Lung (tissue), 12 donors: ENCODE data around the gene HSPG2. TPM values are rescaled to one million over a fixed set of nuclear protein-coding genes. Genes with fewer than 3 reads are reported as not detected.

Experiments
- ATAC-seq: fragments of 200-7000 bp; cut with Tn5 transposase; one replicate; pipeline ENCODE4 v1.9.1; 2020; ENCODE audit warnings: moderate number of reproducible peaks; ENCODE audit not compliant: insufficient read depth, low FRiP score
- DNase-seq, 3 donors: peaks; one replicate each; pipeline ENCODE4 v3.0.0-alpha.2; 2013 to 2017
- H3K27ac ChIP-seq, 2 donors: one replicate each; pipeline ENCODE4 v1.5.1; 2013; ENCODE audit warnings: mild to moderate bottlenecking in 2 of 2, moderate library complexity in 2 of 2, control low read depth in 1 of 2, inconsistent platforms in 1 of 2, low read depth in 1 of 2, low read length in 1 of 2
- H3K27me3 ChIP-seq, 3 donors: one replicate each; pipeline ENCODE4 v1.5.1; 2013; ENCODE audit warnings: low read length in 2 of 3; ENCODE audit not compliant: control insufficient read depth in 3 of 3, insufficient read depth in 3 of 3
- H3K36me3 ChIP-seq, 4 donors: one replicate each; pipeline ENCODE4 v1.5.1; 2013; ENCODE audit warnings: low read length in 4 of 4, mild to moderate bottlenecking in 1 of 4, moderate library complexity in 1 of 4; ENCODE audit not compliant: control insufficient read depth in 4 of 4, insufficient read depth in 4 of 4
- H3K4me1 ChIP-seq, 5 donors: one replicate each; pipeline ENCODE4 v1.5.1; 2013; ENCODE audit warnings: low read length in 5 of 5, mild to moderate bottlenecking in 2 of 5, moderate library complexity in 1 of 5; ENCODE audit not compliant: control insufficient read depth in 5 of 5, insufficient read depth in 5 of 5
- H3K4me3 ChIP-seq: one replicate; pipeline ENCODE4 v1.5.1; 2013; ENCODE audit warnings: mild to moderate bottlenecking, control low read depth, moderate library complexity
- H3K9ac ChIP-seq, 2 donors: one replicate each; pipeline ENCODE4 v1.5.1; 2013; ENCODE audit warnings: low read length in 2 of 2, control low read depth in 1 of 2; ENCODE audit not compliant: insufficient read depth in 1 of 2
- H3K9me3 ChIP-seq, 4 donors: one replicate each; pipeline ENCODE4 v1.5.1; 2013; ENCODE audit warnings: low read length in 3 of 4, mild to moderate bottlenecking in 1 of 4, moderate library complexity in 1 of 4; ENCODE audit not compliant: control insufficient read depth in 4 of 4, insufficient read depth in 3 of 4
- WGBS, 2 donors: extraction: QIAGEN DNeasy Blood & Tissue Kit; methylation state at CpG; one replicate each; pipeline ENCODE4 v1.1.7; 2013; 5-methylcytosine and 5-hydroxymethylcytosine counted together
- polyA plus RNA-seq, 2 donors: library from polyadenylated mRNA; stranded (reverse); fragments of 200-250 nt; gene quantifications; one replicate each; pipeline ENCODE4 v1.2.1, GENCODE V29; 2013
- total RNA-seq, 2 donors: library from RNA; depleted of rRNA in 1 of 2; stranded (reverse); fragments of >200 nt in 1 of 2; gene quantifications; one replicate each; pipeline ENCODE4 v1.2.1, GENCODE V29; 2014 to 2021
- TF ChIP-seq, protein P1 (sequence below): IDR thresholded peaks from 2 replicates; pipeline ENCODE4 v1.5.1; 2012; ENCODE audit warnings: mild to moderate bottlenecking; ENCODE audit errors: control extremely low read depth, extremely low read depth
- donor health status: control.
- donor health status: control.
- donor health status: Bipolar disorder and iron deficiency.
- donor health status: healthy.
- donor health status: DM: yes; HTN: yes; CAD: no.

The HSPG2 gene
- total and polyA plus RNA-seq, 4 donors: 58.0 to 335 (median 140) TPM

- Histone ChIP-seq H3K9me3 (no peaks in the 10 kb centered on the region), H3K4me1 (peaks cover 0 to 12% (median 7%) of the 10 kb centered on the region in 5 donors), H3K27ac (no peak overlapping the region), H3K9ac (no peak overlapping the region), H3K27me3 (no peaks in the 10 kb centered on the region), H3K36me3 (no peaks in the 10 kb centered on the region), H3K4me3 (no peak overlapping the region)
- TF ChIP-seq, protein P1, sequence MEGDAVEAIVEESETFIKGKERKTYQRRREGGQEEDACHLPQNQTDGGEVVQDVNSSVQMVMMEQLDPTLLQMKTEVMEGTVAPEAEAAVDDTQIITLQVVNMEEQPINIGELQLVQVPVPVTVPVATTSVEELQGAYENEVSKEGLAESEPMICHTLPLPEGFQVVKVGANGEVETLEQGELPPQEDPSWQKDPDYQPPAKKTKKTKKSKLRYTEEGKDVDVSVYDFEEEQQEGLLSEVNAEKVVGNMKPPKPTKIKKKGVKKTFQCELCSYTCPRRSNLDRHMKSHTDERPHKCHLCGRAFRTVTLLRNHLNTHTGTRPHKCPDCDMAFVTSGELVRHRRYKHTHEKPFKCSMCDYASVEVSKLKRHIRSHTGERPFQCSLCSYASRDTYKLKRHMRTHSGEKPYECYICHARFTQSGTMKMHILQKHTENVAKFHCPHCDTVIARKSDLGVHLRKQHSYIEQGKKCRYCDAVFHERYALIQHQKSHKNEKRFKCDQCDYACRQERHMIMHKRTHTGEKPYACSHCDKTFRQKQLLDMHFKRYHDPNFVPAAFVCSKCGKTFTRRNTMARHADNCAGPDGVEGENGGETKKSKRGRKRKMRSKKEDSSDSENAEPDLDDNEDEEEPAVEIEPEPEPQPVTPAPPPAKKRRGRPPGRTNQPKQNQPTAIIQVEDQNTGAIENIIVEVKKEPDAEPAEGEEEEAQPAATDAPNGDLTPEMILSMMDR: no peak
- no peak for DNase-seq
- no peak for ATAC-seq
- WGBS, 2 donors: 84 to 87% methylated on average over 2 of the region's 2 CpGs
Observed at GRCh38 chr1:21961337-21961736, 24.2 kb upstream of the HSPG2 start.

DNA sequence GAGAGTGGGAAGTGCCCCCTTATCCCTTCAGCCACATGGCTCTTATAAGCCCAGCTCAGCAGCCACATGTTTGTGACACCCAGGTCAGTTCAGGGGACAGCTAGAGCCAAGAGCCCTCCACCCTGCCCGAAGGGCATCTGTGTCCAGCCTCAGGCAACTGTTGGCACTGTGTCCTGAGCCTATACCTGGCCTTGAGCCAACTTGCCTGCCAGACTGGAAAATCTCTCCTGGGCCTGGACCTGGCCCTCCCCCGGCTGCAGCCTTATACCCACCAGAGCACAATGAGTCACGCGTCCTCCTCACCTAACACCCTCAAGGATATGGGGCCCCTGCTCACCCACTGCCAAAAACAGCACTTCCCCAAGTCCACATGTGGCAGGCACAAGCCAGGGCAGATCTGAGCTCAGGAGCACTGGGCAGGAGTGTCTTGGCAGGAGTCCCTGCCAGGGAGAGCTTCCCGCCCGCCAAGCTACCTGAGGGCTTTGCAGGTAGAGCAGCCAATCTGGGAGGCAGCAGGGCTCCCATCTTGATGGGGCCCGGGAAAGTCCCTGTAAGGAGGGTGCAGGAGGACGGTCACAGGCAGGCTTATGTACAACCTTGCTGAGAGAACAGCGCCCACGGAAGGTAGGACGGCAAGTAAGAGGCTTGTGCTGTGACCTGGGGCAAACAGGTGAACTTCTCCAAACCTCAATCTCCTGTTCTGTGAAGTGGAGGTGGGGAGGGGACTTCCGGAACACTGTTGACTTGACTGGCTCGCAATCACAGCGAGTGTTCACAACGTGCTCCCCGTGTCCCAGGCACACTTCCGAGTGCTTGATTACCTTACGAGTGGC, 19.8 kb upstream of the HSPG2 start:
- ATAC-seq: peak; percentile 53
- H3K36me3 ChIP-seq: no peaks in the 10 kb centered on the region
- H3K27ac ChIP-seq: peak overlapping the region; percentile 47 to 70
- 49 to 53% methylated on average over 18 of the region's 18 CpGs for WGBS, 2 donors
- H3K9ac ChIP-seq: no peak overlapping the region
- TF ChIP-seq, protein P1: no peak
- H3K4me3 ChIP-seq: no peak overlapping the region
- no peaks in the 10 kb centered on the region for H3K27me3 ChIP-seq
- H3K9me3 ChIP-seq: no peaks in the 10 kb centered on the region
- peaks cover 0 to 22% (median 10%) of the 10 kb centered on the region in 5 donors for H3K4me1 ChIP-seq
- peak; percentile 44 to 83 (median 58) for DNase-seq

DNA sequence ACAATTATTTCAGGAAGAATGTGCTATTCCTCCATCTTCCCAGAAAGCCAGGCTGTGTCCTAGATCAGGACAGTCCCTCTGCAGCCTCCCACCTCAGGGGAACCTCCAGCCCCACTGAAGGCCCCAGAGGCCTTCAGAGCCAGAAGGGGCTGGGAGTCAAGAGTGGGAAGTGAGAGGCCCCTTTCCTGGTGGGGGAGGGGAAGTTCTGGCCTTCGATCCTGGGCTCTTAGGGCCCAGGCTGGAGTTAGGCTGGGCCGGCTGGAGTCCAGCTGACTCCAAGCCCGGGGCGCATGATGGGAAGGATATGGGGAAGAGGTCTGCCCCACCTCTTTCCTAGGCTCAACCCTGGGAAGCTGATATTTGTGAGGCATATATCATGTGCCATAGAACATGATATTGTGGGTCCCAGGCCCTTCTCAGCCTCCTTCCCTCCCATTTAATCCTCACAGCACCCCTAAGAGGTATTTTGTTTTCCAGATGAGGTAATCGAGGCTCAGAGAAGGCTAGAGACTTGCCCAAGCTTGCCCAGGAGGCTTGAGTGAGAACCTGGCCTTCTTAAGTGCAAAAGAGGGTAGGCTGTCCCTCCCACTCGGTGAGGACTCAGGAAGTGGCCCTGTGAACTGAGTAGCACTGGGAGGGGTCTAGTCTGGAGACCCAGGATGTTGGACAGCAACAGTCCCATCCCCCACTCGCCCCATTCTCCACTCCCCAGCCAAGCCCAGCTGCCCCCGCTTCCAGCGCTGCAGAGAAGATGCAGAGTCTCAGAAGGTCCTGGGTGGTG, 18.6 kb upstream of the HSPG2 start:
- H3K9ac ChIP-seq: no peak overlapping the region
- H3K9me3 ChIP-seq: no peaks in the 10 kb centered on the region
- DNase-seq: peak in 1 of 3 donors; percentile 74
- peak overlapping the region; percentile 25 to 34 for H3K27ac ChIP-seq
- 64 to 74% methylated on average over 9 of the region's 9 CpGs for WGBS, 2 donors
- H3K36me3 ChIP-seq: no peaks in the 10 kb centered on the region
- no peak overlapping the region for H3K4me3 ChIP-seq
- TF ChIP-seq, protein P1: no peak
- H3K4me1 ChIP-seq: peaks cover 0 to 22% (median 10%) of the 10 kb centered on the region in 5 donors
- no peak for ATAC-seq
- H3K27me3 ChIP-seq: no peaks in the 10 kb centered on the region
